ENCODE results near the gene CACNB2. TPM values are rescaled to one million over a fixed set of nuclear protein-coding genes. Genes with fewer than 3 reads are reported as not detected.

CACNB2 gene
- total and polyA plus RNA-seq, 8 donors, result 4.0 to 14.8 (median 11.8) TPM

DNA sequence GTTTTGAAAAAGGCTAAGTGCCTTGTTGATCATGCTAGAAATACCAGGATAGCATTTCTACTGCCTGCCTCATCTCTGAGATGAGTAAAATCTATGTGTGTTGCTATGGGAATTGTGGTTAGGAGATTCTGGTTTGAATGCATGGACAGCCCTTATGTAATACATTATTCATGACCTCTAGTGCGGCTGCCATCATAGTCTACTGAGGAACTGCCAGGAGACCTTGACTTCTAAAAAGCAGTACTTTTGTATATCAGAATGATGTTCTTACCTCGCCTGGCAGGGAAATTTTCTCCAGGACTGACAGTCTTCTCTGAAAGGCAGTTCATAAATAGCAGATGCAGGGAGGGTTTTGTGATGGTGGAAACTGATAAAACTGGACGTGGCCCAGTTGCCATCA, 262.6 kb downstream of the CACNB2 start:
- TF ChIP-seq, protein P1, sequence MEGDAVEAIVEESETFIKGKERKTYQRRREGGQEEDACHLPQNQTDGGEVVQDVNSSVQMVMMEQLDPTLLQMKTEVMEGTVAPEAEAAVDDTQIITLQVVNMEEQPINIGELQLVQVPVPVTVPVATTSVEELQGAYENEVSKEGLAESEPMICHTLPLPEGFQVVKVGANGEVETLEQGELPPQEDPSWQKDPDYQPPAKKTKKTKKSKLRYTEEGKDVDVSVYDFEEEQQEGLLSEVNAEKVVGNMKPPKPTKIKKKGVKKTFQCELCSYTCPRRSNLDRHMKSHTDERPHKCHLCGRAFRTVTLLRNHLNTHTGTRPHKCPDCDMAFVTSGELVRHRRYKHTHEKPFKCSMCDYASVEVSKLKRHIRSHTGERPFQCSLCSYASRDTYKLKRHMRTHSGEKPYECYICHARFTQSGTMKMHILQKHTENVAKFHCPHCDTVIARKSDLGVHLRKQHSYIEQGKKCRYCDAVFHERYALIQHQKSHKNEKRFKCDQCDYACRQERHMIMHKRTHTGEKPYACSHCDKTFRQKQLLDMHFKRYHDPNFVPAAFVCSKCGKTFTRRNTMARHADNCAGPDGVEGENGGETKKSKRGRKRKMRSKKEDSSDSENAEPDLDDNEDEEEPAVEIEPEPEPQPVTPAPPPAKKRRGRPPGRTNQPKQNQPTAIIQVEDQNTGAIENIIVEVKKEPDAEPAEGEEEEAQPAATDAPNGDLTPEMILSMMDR (IDR thresholded peaks at IDR 0.05), result no peak
- peaks cover 0 to 23% of the 10 kb centered on the region in 2 donors for H3K27me3 ChIP-seq
- H3K4me1 ChIP-seq, result peaks cover 0 to 8% of the 10 kb centered on the region in 2 donors
- DNase-seq, result no peak
- no peak overlapping the region for H3K4me3 ChIP-seq
- no peak for ATAC-seq
- intact Hi-C loops (cut with DNase I), result no loop called here
- no peak overlapping the region for H3K27ac ChIP-seq
- H3K36me3 ChIP-seq, result no peaks in the 10 kb centered on the region
- no peaks in the 10 kb centered on the region for H3K9me3 ChIP-seq

DNA sequence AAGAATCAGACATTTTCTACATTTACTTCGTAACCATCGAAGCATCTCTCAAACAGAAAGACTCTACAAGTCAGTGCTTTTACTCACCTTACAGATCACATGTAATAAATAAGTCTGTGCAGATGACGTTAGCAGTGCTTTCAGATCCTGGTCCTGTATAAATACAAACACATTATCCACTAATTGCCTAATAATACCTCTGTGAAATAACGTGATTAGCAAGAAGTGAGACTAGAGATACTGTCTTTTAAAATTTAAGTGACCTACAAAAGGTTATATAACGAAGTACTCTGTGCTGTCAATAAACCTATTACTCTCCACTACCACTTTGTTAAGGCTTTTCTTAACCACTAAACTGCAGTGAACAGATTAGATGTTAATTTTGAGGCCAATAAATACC, 264.3 kb downstream of the CACNB2 start:
- H3K4me3 ChIP-seq, result no peak overlapping the region
- DNase-seq (no peak), ATAC-seq (no peak)
- no peaks in the 10 kb centered on the region for H3K36me3 ChIP-seq
- H3K4me1 ChIP-seq, result peaks cover 0 to 8% of the 10 kb centered on the region in 2 donors
- TF ChIP-seq, protein P1 (IDR thresholded peaks at IDR 0.05), result no peak
- no peaks in the 10 kb centered on the region for H3K9me3 ChIP-seq
- peaks cover 0 to 23% of the 10 kb centered on the region in 2 donors for H3K27me3 ChIP-seq
- intact Hi-C loops (cut with DNase I), result no loop called here
- H3K27ac ChIP-seq, result no peak overlapping the region

DNA sequence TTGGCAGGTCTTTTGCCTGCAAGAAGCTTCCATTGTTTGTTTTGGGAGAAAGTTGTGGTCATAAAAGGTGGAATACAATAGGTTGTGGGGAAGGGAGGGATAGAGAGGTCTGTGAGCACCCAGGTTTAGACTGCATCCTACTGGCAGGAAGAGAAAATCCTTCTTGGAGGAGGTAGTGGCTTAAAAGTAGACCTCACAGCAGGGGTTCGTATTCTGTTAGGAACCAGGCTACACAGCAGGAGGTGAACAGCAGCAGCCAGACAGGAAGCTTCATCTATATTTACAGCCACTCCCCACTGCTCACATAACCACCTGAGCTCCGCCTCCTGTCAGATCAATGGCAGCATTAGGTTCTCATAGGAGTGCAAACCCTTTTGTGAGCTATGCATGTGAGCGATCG, 265.9 kb downstream of the CACNB2 start:
- ATAC-seq (no peak), DNase-seq (no peak)

DNA sequence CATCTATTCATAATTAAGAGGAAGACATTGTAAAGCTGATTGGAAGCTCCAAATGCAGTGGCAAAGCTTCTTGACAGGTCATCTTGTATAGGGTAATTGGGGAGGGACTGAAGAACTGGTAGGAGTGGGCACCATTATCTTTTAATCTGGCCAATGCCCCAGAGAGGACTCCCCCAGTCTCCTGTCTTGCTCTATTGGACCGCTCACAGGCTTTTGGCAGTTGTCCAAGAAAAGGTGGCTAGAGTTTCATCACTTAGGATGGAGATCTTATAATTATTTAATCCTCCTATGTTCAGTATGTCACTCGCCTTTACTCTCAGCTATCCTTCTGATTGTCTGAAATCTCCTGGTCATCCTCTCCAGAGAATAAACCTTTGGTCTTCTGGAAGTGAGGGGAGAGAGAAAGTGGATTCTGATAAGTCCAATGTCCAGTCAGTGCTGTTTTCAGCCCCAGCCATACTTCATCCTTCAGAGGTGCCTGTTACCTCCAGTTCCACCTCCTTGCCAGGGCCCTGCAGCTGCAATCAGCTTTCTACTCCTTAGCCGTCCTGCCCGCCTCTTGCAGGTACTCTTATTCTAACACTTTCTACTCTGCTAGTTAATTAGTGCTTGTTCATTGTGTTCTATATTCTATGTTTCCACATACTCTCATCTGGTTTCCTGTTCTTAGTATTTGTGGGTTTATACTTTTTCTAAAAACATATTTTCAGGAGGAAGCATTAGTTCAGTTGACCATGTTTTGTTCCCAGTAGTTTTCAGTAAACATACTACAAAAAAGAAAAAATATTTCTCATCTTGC, 269.6 kb downstream of the CACNB2 start:
- no peak for ATAC-seq
- Histone ChIP-seq H3K9me3 (no peaks in the 10 kb centered on the region), H3K4me3 (no peak overlapping the region), H3K4me1 (no peaks in the 10 kb centered on the region), H3K27me3 (no peaks in the 10 kb centered on the region), H3K36me3 (no peaks in the 10 kb centered on the region), H3K27ac (no peak overlapping the region)
- DNase-seq, result no peak
- intact Hi-C loops (cut with DNase I), result no loop called here
- TF ChIP-seq, protein P1 (IDR thresholded peaks at IDR 0.05), result no peak

More for the DNA sequence above, 265.9 kb downstream of the CACNB2 start:
- Histone ChIP-seq H3K4me1 (no peaks in the 10 kb centered on the region), H3K27me3 (peaks cover 0 to 8% of the 10 kb centered on the region in 2 donors), H3K36me3 (no peaks in the 10 kb centered on the region), H3K27ac (no peak overlapping the region), H3K4me3 (no peak overlapping the region), H3K9me3 (no peaks in the 10 kb centered on the region)
- intact Hi-C loops (cut with DNase I), result no loop called here
- TF ChIP-seq, protein P1 (IDR thresholded peaks at IDR 0.05), result no peak

DNA sequence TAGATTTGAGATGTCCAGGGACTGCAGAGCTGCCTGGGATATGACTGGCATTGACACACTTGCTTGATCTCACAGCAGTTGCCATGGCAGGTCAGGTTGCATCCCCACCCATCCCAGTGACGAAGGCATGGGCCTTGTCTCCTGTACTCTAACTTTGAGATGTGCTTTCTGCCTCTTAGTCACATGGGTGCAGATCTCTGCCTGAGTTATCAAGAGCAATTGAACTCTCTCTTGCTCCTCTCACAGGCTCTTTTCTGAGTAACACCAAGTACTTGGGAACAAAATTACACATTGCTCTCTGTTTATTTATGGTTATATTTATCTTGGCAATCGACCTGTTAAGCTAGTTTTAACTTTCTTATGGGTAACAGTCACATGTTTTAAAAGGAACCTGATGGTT, 273.8 kb downstream of the CACNB2 start:
- ATAC-seq, result peak; percentile 95
- H3K27ac ChIP-seq, result no peak overlapping the region

More for the DNA sequence above, 273.8 kb downstream of the CACNB2 start:
- DNase-seq, result peak in 2 of 4 donors; percentile 51 to 76
- Histone ChIP-seq H3K9me3 (no peaks in the 10 kb centered on the region), H3K4me3 (no peak overlapping the region), H3K27me3 (no peaks in the 10 kb centered on the region), H3K4me1 (no peaks in the 10 kb centered on the region), H3K36me3 (no peaks in the 10 kb centered on the region)
- TF ChIP-seq, protein P1 (IDR thresholded peaks at IDR 0.05), result no peak
- intact Hi-C loops (cut with DNase I), result no loop called here
